GM06990 (cell line): ENCODE data around the gene PHF19.

Source experiments
- DNase-seq: peaks from one replicate; pipeline ENCODE4 v3.0.0-alpha.2; 2011; ENCODE audit not compliant: insufficient read length; ENCODE audit errors: extremely low read depth
- H3K27me3 ChIP-seq: replicated peaks from 2 replicates; pipeline ENCODE4 v1.6.0; 2011; ENCODE audit warnings: low read length; ENCODE audit not compliant: control insufficient read depth, insufficient read depth
- H3K36me3 ChIP-seq: 2 replicates; pipeline ENCODE4 v1.5.1; 2011; ENCODE audit warnings: low read length; ENCODE audit not compliant: control insufficient read depth, insufficient read depth
- H3K4me3 ChIP-seq: replicated peaks from 2 replicates; pipeline ENCODE4 v1.5.1; 2011; ENCODE audit warnings: low read depth, mild to moderate bottlenecking, control low read depth, low read length
- TF ChIP-seq, protein P1 (sequence below): IDR thresholded peaks from 2 replicates; pipeline ENCODE4 v1.5.1; 2011; ENCODE audit warnings: low read length, control low read depth, mild to moderate bottlenecking, inconsistent platforms; ENCODE audit not compliant: insufficient read depth, poor library complexity, severe bottlenecking

PHF19 gene

DNA sequence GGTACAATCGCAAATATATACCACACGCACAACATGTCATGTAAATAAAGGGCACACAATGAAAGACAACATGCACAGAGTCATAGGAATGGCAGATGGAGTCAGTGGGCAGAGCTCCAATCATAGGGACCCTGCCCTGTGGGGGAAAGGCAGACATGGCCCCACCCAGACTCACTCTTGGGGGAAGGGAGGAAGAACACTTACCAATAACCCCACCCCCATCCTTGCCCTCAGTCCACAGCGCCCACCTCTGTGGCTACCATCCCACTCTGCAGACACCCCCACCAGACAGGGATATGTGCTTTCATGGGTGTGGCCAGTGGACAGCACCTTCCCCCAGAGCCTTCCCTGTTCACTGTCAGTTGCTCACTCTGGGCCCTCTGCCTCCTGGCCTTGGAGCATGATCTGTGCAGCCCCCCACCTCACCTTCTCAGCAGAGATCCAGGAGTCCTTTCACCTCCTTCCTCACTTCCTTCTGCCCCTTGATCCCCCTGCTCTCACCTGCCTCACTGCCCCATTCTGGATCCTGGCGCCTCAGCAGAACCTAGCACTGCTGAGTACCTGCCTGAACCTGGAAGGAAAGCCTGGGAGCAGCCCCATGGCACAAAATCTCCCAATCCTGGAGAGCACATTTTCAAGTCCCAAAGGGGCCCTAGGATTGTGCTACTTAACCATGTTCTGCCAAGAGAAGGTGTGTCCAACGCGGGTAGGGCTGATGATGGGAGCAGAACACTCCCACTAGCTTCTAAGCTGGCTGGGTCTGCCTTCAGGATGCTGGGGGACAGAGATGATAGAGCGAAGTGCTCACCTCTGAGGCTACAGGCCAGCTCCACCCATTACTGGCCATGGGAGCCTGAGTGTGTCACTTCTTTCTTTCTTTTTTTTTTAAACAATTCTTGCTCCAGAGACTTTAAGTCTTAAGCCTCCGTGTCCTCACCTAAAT lies 1.5 kb upstream of the PHF19 start:
- no peak for DNase-seq
- H3K36me3 ChIP-seq = peaks cover 5% of the 10 kb centered on the region
- H3K4me3 ChIP-seq = peak overlapping the region; percentile 71
- no peaks in the 10 kb centered on the region for H3K27me3 ChIP-seq
- TF ChIP-seq, protein P1, sequence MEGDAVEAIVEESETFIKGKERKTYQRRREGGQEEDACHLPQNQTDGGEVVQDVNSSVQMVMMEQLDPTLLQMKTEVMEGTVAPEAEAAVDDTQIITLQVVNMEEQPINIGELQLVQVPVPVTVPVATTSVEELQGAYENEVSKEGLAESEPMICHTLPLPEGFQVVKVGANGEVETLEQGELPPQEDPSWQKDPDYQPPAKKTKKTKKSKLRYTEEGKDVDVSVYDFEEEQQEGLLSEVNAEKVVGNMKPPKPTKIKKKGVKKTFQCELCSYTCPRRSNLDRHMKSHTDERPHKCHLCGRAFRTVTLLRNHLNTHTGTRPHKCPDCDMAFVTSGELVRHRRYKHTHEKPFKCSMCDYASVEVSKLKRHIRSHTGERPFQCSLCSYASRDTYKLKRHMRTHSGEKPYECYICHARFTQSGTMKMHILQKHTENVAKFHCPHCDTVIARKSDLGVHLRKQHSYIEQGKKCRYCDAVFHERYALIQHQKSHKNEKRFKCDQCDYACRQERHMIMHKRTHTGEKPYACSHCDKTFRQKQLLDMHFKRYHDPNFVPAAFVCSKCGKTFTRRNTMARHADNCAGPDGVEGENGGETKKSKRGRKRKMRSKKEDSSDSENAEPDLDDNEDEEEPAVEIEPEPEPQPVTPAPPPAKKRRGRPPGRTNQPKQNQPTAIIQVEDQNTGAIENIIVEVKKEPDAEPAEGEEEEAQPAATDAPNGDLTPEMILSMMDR = no peak

DNA sequence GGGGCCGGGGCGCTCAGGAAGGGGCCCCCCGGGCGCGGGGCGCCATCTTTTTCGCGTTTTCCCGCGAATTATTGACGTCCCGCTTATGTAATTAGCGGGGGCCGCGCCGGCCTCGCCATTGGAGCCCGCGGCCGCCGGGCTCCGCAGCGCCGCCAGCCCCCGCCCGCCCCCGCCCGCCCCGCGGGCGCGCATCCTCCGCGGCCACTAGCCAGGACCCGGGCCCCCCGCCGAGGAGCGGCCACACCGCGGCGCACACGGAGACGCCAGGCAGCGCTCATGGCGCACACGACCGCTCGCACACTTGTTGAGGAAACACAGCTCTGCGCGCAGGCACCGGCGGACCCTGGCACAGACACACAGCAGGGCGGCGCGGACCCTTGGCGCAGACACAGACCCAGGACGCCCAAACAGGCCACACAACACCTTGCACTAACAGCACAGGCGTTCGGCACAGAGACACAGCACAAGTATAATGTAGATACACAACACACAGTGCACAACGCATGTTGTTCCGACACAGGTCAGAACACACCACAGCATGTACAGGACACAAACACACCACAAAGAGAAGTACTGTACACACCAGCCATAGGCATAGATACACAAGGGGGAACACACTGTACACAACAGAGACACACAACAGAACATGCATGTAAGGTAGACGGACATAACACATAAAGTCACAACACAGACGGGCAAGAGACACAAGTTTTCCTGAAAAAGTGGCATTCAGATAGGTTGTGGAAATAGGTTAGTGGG lies 467 bp upstream of the PHF19 start:
- DNase-seq = peak; percentile 84
- peaks cover 8% of the 10 kb centered on the region for H3K36me3 ChIP-seq
- TF ChIP-seq, protein P1 = peak; percentile 34
- H3K27me3 ChIP-seq = no peaks in the 10 kb centered on the region
- H3K4me3 ChIP-seq = peak overlapping the region; percentile 71

DNA sequence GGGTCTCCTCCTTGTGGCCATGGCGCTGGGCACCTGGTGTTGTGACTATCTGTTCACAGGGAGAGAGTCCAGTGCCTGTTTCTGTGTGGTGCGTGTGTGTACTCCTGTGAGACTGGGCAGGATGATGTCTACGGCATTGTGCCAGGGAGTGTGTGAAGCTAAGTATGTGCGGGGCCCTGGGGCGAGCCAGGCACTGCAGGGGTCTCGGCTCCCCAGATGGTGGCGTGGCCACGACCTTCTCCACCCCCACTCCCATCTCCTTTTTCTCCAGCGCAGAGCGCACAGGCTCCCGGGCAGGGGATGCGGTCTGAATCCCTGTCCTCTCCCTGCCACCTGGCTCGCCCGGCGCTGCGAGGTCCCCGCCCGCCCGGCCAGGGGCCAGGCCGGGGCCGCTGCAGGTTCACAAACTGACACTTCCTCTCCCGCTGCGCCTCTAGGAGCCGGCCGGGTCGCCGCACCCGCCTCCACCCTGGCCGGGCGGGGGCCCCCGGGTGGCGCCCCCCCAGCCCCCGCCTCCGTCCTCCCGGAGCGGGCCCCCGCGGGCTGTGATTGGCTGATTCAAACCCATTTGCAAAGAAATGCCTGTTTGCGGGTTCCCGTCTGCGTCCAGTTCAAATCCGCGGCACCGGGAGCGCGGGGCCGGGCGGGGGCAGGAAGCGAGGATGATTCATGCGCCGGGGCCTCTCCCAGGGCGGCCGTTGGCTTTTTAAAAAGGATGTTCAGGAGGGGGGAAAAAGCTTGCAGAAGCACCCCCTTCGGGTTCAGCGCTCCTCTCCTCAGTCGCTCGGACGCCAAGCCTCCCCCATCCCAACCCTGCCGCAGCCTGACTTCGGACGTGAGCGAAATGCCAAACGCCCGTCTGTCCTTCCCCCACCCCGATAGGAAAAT lies 790 bp downstream of the PHF19 start:
- TF ChIP-seq, protein P1 = peak; percentile 13
- H3K27me3 ChIP-seq = no peaks in the 10 kb centered on the region
- H3K36me3 ChIP-seq = peaks cover 11% of the 10 kb centered on the region
- peak overlapping the region; percentile 71 for H3K4me3 ChIP-seq
- DNase-seq = peak; percentile 92

DNA sequence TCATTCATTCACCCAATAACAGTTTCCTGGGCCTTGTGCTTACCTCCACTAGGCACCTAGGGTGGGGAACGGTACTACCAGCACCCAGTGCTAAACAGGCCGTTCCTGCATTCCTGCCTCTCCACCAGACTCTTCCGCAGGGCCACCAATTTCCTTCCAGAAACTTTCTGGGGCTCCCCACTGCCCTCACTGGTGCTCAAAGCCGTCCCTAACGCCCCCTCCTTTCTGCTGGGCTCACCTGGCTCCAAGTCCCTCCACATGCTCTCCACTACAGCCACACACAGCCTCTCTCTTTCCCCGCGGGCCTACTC lies 1.4 kb downstream of the PHF19 start:
- H3K4me3 ChIP-seq = peak overlapping the region; percentile 71
- DNase-seq = no peak
- H3K27me3 ChIP-seq = no peaks in the 10 kb centered on the region
- H3K36me3 ChIP-seq = peaks cover 11% of the 10 kb centered on the region
- TF ChIP-seq, protein P1 = no peak

DNA sequence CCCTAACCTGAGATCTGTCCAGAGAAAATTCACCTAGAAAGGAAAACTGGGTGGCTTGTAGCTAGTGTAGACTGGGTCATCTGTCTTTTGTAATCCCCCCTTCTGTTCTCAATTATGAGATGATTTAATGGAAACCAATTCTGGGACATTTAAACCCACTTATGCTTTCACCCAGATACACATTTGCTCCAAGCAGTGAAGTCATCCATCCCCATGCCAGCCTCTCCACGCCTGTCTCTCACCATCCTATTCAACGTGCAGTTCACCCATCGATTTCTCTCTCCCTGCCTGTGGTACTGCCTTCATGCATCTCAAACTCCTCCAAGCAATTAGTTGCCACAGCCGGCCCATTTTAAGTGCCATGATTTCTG lies 1.8 kb downstream of the PHF19 start:
- peaks cover 14% of the 10 kb centered on the region for H3K36me3 ChIP-seq
- peak overlapping the region; percentile 71 for H3K4me3 ChIP-seq
- no peak for DNase-seq
- TF ChIP-seq, protein P1 = no peak
- no peaks in the 10 kb centered on the region for H3K27me3 ChIP-seq
